Ammon's horn (tissue), 1 donor: ENCODE measurements around the gene WNT7B.
A peak's percentile ranks its signal among the peaks of the same experiment; 100 is the strongest.

Experiments used
- DNase-seq: peaks from one replicate; pipeline ENCODE4 v3.0.0-alpha.2; 2016; ENCODE audit warnings: low spot score

WNT7B gene

GRCh38 chr22:45995405-45996101, 18.6 kb upstream of the WNT7B start:
- DNase-seq = no peak

GRCh38 chr22:45994491-45995404, 17.8 kb upstream of the WNT7B start:
- peak; percentile 83 for DNase-seq

GRCh38 chr22:45993841-45994240, 16.9 kb upstream of the WNT7B start:
- no peak for DNase-seq

DNA sequence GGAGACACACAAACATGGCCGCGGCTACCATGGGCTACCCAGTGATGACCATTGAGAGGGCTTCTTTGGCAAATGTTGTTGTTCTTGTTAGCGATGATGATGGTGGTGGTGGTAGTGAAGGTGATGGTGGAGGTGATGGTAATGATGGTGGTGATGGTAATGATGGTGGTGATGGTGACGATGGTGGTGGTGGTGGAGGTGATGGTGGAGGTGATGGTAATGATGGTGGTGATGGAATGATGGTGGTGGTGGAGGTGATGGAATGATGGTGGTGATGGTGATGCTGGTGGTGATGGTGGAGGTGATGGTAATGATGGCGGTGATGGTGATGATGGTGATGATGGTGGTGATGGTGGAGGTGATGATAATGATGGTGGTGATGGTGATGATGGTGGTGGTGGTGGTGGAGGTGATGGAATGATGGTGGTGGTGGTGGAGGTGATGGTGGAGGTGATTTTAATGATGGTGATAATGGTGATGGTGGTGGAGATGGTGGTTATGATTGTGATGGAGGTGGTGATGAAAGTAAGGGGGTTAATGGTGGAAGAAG, 16.3 kb upstream of the WNT7B start:
- DNase-seq = no peak

GRCh38 chr22:45992737-45993136, 15.8 kb upstream of the WNT7B start:
- DNase-seq = no peak

- DNase-seq = no peak
Observed at GRCh38 chr22:45991098-45991497, 14.1 kb upstream of the WNT7B start.

DNA sequence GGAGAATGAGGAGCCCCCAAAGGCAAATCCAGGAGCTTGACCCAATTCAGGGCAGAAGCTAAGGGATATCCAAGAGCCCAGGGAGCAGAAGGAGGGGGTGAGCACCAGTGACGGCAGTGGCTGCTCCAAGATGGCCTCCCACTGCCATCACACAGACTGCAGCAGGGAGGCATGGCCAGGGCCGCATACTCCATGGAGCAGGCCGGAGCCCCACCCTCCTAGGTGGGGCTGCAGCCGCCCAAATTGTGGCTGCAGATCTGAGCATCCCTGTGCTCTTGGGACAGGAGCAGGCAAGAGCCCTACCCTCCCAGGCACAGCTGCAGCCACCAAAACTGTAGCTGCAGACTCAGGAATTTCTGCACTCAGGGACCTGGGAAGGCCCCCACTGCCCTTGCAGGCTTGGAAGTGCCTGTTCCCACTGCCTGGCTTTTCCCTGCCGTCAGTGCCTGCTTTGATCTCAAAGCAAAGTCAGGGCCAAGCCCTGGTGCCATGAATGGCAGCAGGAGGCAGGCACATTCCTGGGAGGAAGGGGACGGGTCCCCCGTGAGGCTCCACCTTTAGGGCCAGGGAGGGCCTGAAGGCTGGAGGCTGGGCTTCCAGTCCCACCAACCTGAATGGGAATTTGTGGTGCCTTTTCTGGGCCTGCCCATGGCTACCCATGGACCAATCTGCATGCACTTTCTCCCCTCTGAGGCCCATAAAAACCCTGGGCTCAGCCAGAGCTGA, 10.3 kb upstream of the WNT7B start:
- DNase-seq = no peak

GRCh38 chr22:45984316-45984916, 7.5 kb upstream of the WNT7B start:
- DNase-seq = no peak

DNA sequence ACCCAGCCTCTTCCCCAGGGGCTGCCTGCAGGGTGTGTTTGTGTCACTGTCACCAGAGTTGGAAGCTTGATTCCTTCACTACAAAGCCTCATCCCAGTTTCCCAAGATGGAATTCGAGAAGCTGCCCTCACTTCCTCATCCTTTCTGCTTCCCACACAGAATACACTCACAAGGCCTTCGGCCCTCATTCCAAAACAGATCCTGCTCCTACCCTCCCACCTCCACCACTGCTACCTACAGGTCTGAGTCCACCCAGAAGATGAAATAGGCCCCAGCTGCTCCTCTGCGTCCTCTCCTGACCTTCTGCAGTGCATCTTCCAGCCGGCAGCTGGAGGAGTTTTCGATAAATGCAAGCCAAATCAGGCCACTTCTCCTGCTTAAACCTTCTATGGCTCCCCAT, 6.8 kb upstream of the WNT7B start:
- DNase-seq = no peak

DNA sequence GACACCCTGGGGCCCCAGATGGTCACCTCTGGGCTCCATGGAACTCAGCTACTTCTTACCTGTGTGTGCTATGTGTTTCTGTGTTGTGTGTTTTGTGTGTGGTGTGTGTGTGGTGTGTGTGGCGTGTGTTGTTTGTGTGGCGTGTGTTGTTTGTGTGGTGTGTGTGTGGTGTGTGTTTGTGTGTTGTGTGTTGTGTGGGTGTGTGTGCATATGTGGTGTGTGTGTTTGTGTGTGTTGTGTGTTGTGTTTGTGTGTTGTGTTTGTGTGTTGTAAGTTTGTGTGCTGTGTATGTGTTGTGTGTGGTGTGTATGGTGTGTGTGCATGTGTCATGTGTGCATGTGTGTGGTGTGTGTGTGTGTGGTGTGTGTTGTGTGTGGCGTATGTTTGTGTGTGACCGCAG, 3.8 kb upstream of the WNT7B start:
- DNase-seq = no peak

DNA sequence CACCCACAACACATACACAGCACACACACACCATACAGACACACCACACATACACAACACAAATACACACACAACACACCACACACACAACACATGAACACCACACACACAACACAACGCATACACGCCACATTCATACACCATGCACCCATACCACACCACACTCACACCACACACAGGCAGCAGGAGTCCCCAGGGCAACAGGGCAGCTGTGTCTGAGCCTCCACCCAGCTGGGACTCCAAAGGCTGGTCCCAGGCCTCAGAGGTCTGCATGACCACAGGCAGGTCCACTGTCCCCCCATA, 3.3 kb upstream of the WNT7B start:
- no peak for DNase-seq

DNA sequence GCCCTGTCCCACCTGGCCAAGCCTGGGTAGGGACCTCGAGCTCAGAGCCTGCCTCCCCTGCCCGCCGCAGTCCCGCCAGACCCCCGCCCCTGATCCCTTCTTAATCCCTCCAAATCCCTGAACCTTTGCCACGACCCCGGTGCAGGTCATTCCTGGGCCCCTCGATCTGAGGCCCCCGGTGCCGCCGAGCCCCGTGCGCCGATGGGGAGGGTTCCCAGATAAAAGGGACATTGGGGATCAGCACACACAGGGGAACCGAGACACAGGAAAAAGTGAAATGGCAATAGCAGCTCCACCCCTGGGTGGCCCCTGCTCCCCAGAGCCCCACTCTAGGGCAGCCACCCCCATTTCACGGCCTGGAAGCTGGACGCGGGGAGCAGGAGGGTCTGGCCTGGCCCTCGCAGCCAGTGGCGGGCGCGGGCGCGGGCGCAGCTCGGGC, 1.3 kb upstream of the WNT7B start:
- DNase-seq = no peak

DNA sequence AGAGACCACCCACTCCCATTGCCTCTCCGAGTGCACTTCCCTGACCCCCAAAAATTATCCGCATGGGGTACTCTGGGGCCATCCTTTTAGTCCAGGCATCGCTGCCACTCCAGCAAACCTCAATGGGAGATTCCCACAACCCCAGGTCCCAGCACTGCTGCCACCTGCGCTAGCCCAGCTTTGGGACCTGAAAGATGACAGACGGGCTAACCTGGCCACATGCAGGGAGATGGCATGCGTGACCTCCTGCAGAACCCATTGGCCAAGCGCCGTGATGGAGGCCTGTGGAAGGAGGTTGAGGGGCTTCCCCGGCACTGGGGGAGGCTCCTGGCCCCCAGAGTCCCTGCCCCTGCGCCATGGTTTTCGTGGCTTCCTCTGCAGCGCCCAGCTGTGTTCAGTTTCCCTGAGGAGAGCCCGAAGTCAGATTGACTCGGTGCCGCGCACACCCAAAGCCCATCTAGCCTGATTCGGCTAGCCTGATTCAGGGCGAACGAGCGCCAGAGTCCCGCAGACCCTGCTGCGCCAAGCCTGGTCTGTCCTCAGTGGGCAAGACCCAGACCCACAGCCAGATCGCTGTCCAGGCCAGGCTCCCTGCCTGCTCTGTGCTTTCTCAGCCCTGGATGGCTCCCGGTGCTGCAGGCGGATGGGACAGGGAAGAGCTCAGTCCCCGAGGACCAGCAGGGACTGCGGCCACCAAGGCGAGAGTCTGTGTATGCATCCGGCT, 751 bp upstream of the WNT7B start:
- no peak for DNase-seq

DNA sequence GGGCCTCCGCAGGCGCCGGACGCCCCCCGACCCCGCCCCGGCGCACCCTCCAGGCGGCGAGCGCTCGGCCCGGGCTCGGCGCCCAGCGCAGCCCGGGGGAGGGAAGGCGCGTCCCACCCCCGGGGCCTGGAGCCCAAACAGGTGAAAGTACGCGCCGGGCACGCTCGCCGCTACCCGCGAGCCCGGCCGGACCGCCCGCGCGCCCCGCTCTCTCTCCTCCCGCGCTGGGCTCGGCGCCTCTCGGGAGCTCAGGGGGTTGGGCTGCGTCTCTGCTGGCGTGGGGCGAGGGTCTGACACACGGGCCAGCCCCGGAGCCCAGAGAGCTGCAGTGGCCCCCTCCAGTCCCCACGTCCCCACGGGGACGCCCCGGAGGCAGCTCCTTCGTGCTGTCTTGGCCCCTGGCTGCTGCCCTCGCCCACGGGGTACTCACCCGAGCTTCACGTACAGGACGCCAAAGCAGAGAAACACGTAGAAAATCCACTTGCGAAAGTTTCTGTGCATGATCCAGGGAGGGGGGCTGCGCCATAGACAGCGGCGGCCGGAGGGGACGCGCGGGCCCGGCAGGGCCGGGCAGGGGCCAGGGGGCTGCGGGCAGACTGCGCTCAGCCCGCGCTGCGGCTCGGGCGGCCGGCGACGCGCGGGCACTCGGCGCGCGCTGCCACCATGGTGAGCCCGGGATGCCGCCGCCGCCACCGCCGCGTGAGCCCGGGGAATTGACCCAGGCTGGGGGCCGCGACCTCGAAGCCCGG, 534 bp downstream of the WNT7B start:
- DNase-seq = no peak

DNA sequence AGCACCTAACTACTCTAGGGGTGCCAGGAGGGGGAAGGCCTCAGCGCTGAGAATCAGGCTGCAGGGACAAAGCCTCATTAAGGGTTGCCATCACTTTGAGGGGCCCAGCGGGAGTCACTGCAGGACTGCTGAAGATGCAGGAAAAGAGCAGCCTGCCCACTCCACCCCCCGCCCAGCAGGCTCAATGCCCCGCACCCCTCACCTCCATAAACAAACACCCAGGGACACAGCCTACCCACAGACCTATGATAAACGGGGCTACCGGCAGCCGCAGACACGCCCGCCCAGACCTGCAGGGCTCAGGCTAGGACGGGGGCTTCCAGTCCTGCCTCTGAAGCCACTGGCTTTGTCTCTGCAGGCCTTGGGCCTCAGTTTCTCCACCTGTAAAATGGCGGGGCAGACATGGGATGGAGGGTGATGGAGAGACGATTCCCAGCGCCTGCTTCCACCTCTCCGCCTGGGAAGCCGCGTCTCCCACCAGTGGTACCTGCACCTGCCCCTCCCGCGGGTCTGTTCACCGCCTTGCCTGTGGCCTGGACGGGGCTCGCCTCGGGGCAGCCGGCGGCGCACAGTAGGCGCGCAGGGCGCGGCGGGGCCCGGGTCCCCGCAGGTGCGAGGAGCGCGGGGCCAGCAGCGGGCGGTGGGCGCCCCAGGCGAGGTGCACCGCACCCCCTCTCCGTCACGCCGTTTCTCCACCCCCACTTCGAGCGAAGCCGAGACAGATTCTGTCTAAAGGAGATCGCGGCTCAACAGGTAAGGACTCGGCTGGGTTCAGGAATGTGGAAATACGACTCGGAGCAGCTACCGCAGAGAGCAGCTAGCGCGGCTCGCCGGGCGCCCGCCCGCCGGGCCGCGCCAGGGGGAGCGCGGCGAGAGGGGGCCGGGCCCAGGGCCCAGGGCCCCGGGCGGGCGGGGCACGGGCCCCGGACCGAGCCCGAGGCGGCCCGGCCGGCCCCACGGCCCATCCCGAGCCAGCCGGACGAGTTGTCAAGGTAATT, 1.5 kb downstream of the WNT7B start:
- no peak for DNase-seq

DNA sequence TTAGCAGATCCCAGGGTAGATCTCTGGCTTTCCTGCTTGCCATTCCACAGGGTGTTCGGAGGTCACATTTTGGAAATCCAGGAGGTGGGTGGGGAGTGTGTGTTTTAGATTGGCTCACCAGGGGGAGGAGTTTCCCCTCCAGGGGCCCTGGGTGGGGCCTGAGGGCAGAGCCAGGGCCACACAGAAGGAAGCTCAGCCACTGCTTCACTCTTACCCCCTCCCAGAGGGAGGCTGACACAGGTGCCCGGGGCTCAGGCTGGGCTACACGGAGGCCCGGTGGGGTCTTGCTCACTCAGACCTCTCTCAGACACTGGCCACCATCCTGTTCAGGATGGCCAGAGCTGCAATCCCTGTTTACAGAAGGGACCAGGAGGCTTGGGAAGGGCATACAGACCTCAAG, 2.5 kb downstream of the WNT7B start:
- DNase-seq = no peak

- DNase-seq = no peak
Observed at GRCh38 chr22:45972889-45973253, 4.1 kb downstream of the WNT7B start.

- no peak for DNase-seq
Observed at GRCh38 chr22:45972091-45972888, 4.7 kb downstream of the WNT7B start.
